ENCODE data around the gene WBP4. TPM values are rescaled to one million over a fixed set of nuclear protein-coding genes. Genes with fewer than 3 reads are reported as not detected.

The WBP4 gene
- total and polyA plus RNA-seq, 12 donors, result 13.0 to 45.1 (median 21.8) TPM

- no peak for DNase-seq
- Histone ChIP-seq H3K27me3 (no peaks in the 10 kb centered on the region), H3K27ac (no peak overlapping the region), H3K4me3 (no peak overlapping the region), H3K36me3 (no peaks in the 10 kb centered on the region), H3K4me1 (no peaks in the 10 kb centered on the region), H3K9me3 (no peaks in the 10 kb centered on the region)
- ATAC-seq, result no peak
- intact Hi-C loops (cut with DNase I), result no loop called here
- 97 to 98% methylated on average over 1 of the region's 1 CpG for WGBS, 2 donors
- TF ChIP-seq CTCF (IDR thresholded peaks at IDR 0.05), result no peak
Observed at GRCh38 chr13:41098761-41099160, 37.5 kb downstream of the WBP4 start.

GRCh38 chr13:41099986-41100385 is 38.7 kb downstream of the WBP4 start:
- DNase-seq (no peak), ATAC-seq (no peak)
- no peak overlapping the region for H3K27ac ChIP-seq
- H3K9me3 ChIP-seq, result no peaks in the 10 kb centered on the region
- no peak for TF ChIP-seq CTCF (IDR thresholded peaks at IDR 0.05)
- H3K36me3 ChIP-seq, result no peaks in the 10 kb centered on the region
- no peaks in the 10 kb centered on the region for H3K27me3 ChIP-seq
- intact Hi-C loops (cut with DNase I), result no loop called here
- no peaks in the 10 kb centered on the region for H3K4me1 ChIP-seq
- H3K4me3 ChIP-seq, result no peak overlapping the region

- no peak for DNase-seq
- Histone ChIP-seq H3K4me1 (no peaks in the 10 kb centered on the region), H3K9me3 (peaks cover 0 to 3% (median 0%) of the 10 kb centered on the region in 11 donors), H3K27me3 (no peaks in the 10 kb centered on the region), H3K27ac (no peak overlapping the region), H3K36me3 (no peaks in the 10 kb centered on the region), H3K4me3 (no peak overlapping the region)
- intact Hi-C loops (cut with DNase I), result no loop called here
- ATAC-seq, result no peak
- WGBS, 2 donors, result 88 to 96% methylated on average over 15 of the region's 15 CpGs
- TF ChIP-seq CTCF (IDR thresholded peaks at IDR 0.05), result no peak
Observed at GRCh38 chr13:41107104-41107571, 45.8 kb downstream of the WBP4 start.

GRCh38 chr13:41107584-41108014 is 46.3 kb downstream of the WBP4 start:
- H3K27ac ChIP-seq, result no peak overlapping the region
- H3K36me3 ChIP-seq, result no peaks in the 10 kb centered on the region
- H3K4me3 ChIP-seq, result no peak overlapping the region
- ATAC-seq (peak in 1 of 8 donors; percentile 26), DNase-seq (no peak)
- TF ChIP-seq CTCF (IDR thresholded peaks at IDR 0.05), result no peak
- intact Hi-C loops (cut with DNase I), result no loop called here
- H3K27me3 ChIP-seq, result no peaks in the 10 kb centered on the region
- 89 to 91% methylated on average over 7 of the region's 7 CpGs for WGBS, 2 donors
- H3K4me1 ChIP-seq, result no peaks in the 10 kb centered on the region
- peaks cover 0 to 7% (median 0%) of the 10 kb centered on the region in 11 donors for H3K9me3 ChIP-seq
